GM18951 (cell line): ENCODE results near the gene ING4.

Source experiments
- POLR2A ChIP-seq: IDR thresholded peaks from 4 replicates; pipeline ENCODE4 v1.6.1; 2011; ENCODE audit warnings: mild to moderate bottlenecking; ENCODE audit not compliant: insufficient read length, insufficient read depth; ENCODE audit errors: extremely low read depth
- in situ Hi-C: fragments of 300-500 bp; cut with MboI; formaldehyde crosslinking; loops from one replicate; pipeline ENCODE4 v1.12.0; 2022; ENCODE audit warnings: low sequenced_read_pairs, mixed read lengths, inconsistent platforms; ENCODE audit not compliant: unreplicated experiment

ING4 gene

DNA sequence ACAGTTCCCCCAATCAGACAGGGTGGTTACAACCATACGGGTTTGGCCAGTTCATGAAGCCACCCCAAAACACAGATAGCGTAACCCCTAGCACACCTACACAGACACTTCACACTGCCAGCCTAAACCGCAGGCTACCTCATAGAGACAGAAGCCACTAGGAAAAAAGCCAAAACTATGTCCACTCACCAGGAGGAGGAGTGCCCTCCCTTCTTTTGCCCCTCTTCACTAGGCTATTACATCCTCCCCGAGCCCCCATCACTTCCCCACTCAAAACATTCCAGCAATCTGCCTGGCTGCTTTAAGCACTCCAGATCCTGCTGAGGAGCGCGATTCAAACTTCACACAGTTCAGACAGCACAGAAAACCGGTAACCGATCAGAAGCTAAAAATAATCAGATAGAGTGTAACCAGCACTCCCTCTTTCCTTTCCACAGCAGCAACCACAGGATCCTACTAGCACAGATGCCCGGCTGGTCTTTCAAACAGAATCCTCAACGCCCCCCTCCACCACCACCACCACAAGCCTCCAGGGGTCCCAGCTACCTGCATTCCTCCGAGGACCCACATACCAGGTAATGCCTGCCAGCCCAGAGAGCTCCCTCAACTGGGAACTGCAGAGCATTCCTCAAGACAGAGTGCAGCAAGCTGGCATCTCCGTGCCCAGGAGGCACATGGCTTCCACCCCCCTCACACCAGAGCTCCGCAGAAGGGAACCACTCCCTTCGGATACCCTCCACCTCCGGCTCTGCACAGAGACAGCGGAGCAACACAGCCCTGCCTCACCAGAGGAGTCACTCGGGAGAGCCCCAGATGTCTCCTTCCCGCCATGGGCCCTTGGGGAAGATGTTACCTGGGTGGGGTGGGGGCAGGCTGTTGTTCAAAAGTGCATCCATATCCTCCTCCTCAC lies 57.2 kb downstream of the ING4 start:
- no peak for TF ChIP-seq POLR2A
- in situ Hi-C loops = no loop called here

DNA sequence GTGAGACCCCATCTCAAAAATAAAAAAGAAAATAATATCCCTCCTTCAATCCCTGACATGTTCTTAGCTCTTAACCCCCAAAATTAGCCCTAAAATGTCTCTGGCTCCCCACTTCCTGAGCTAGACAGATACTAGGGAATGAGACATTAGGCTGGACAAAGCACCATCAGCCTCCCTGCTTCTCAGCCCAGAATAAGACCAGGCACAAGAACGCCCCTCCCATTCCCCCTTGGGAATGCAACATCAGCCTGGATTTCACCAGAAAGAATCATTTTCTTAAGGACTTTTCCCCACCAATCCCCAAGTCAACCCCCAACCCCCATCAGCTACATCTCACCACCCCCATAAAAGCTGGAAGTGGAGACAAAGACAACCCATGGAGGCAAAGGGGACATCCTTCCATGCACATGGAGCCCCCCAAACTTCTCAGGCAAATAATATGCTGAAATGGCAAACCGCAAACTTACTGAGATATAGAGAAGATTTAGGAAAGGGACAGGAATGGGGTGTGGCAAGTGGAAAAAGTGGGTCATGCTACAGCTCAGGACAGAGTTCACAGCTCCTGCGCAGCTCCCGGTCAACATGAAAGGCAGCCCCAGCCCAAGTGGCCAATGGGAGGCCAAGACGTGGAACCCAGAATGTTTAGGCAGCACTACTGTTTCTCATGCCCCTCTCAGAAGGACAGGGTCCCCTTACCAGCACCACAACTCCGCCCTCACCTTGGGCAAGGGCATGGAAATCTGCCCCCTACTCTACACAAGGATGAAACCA lies 58.5 kb downstream of the ING4 start:
- TF ChIP-seq POLR2A = no peak

DNA sequence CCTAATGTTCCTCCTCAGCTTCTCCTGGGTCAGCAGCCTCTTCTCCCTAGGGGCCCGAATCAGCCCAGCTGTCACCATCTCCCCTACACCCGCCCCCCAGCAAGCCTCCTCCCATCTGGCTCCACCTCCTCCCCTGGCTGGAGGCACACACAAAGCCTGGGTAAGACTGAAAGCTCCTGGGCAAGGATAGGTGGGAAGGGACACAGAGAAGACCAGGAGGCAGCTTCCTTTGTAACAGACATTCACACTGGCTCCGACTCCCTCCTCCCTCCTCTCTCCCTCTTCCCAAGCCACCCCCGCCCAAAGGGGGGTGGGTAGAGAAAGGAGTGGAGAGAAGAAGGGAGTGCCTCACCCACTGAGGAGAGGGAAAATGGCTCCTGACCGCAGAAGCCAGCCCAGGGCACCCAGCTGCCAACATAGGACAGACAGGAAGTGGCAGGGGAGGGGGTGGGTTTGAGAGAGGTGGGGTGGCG lies 59.8 kb downstream of the ING4 start:
- in situ Hi-C loops = no loop called here
- no peak for TF ChIP-seq POLR2A

More for the DNA sequence above, 58.5 kb downstream of the ING4 start:
- in situ Hi-C loops = no loop called here

DNA sequence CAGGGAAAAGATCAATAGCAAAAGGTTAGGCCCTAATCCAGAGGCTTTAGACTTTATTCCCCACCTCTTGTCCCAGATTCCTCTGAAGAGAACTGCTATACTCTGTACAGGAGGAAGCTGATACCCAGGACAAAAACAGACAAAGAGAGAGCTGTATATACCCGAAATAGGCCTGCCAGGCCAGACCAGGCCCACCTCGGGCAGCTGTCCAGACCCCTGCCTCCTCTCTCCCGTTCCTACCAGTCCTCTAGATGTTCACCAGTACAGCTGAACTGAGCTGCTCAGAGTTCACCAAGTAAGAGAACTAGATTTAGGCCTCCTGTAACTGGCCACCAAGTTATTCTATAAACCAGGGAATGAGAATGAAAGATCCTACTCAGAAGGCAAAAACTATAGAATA lies 60.4 kb downstream of the ING4 start:
- in situ Hi-C loops = no loop called here
- no peak for TF ChIP-seq POLR2A
